Epithelial cell of esophagus (primary cell): ENCODE data around the gene OR52A5.

Source experiments
- DNase-seq: peaks from one replicate; pipeline ENCODE4 v3.0.0; 2010; ENCODE audit warnings: low read depth
- H3K4me3 ChIP-seq: 2 replicates; pipeline ENCODE4 v1.5.1; 2011; ENCODE audit warnings: mild to moderate bottlenecking, low read length, control low read depth
- TF ChIP-seq, protein P1 (sequence below): IDR thresholded peaks from 2 replicates; pipeline ENCODE4 v1.5.1; 2011; ENCODE audit warnings: low read depth, mild to moderate bottlenecking, low read length, control low read depth, inconsistent platforms; ENCODE audit not compliant: insufficient read depth; ENCODE audit errors: missing control alignments

The OR52A5 gene

DNA sequence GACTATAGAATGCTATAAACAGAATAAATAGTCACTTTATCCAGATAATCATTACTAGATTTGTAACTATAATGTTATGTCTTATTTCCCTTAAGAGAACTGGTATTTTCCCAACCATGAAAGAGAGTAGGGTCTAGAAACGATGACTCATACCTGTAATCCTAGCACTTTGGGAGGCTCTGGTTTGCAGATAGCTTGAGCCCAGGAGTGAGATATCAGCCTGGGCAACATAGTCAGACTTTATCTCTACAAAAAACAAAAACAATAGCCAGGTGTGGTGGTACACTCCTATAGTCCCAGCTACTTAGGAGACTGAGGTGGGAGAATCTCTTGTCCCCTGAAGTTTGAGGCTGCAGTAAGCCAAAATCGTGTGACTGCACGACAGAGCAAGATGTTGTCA, 30.9 kb downstream of the OR52A5 start:
- no peak overlapping the region for H3K4me3 ChIP-seq
- TF ChIP-seq, protein P1, sequence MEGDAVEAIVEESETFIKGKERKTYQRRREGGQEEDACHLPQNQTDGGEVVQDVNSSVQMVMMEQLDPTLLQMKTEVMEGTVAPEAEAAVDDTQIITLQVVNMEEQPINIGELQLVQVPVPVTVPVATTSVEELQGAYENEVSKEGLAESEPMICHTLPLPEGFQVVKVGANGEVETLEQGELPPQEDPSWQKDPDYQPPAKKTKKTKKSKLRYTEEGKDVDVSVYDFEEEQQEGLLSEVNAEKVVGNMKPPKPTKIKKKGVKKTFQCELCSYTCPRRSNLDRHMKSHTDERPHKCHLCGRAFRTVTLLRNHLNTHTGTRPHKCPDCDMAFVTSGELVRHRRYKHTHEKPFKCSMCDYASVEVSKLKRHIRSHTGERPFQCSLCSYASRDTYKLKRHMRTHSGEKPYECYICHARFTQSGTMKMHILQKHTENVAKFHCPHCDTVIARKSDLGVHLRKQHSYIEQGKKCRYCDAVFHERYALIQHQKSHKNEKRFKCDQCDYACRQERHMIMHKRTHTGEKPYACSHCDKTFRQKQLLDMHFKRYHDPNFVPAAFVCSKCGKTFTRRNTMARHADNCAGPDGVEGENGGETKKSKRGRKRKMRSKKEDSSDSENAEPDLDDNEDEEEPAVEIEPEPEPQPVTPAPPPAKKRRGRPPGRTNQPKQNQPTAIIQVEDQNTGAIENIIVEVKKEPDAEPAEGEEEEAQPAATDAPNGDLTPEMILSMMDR: no peak
- no peak for DNase-seq

DNA sequence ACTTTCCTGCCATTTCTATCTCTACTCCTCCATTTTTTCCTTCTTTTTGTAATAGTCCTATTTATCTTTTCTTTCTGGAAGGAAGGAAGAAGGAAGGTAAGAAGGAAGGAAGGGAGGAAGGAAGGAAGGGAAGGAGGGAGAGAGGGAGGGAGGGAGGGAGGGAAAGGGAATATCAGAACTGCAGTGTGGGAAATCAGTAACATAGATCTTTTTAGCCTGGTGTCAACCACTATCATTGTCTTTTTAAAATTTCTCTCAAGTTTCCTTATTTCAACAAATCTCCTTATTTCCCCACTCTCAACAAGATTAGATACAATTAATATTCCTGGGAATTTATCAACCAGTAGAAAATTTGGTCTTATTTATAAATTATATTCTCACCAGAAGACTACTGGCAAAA, 35.1 kb downstream of the OR52A5 start:
- TF ChIP-seq, protein P1: no peak
- H3K4me3 ChIP-seq: no peak overlapping the region
- DNase-seq: no peak

DNA sequence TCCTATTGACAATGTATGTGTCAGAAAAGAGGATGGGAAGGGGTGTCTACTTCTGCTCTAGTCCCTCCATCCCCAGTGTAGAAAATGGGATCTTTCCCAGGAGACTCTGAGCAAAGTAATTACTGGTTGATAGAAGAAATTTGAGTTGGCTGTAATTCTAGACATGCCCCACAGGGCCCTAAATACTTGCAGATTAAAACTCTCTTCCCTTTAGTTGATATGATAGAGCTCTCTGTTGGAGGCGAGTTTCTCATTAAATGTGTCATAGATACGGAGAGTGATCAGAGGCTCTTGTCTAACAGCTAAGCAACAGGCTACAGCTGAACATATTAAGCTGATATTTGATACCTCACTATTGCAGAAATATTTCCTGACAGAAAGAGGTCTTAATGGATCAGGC, 35.9 kb downstream of the OR52A5 start:
- no peak overlapping the region for H3K4me3 ChIP-seq
- TF ChIP-seq, protein P1: no peak
- DNase-seq: no peak

DNA sequence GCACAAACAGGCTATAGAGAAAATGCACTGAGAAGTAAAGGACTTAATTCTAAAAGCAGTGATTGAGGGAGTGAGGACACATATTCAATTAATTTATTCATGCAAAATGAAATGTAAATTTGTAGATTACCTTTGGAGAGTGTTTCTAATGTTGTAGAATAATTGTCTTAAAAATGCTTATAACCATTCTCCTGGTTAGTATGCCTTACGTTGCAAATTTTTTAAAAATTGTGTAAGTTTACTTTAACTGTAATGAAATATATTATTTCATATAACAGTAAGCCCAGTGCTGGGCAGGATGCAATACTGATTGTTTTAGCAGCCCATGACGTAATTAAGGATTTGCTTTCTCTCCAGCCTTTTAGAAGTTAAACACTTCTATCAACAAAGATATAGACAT, 42.1 kb downstream of the OR52A5 start:
- no peak for DNase-seq
- H3K4me3 ChIP-seq: no peak overlapping the region
- TF ChIP-seq, protein P1: no peak

DNA sequence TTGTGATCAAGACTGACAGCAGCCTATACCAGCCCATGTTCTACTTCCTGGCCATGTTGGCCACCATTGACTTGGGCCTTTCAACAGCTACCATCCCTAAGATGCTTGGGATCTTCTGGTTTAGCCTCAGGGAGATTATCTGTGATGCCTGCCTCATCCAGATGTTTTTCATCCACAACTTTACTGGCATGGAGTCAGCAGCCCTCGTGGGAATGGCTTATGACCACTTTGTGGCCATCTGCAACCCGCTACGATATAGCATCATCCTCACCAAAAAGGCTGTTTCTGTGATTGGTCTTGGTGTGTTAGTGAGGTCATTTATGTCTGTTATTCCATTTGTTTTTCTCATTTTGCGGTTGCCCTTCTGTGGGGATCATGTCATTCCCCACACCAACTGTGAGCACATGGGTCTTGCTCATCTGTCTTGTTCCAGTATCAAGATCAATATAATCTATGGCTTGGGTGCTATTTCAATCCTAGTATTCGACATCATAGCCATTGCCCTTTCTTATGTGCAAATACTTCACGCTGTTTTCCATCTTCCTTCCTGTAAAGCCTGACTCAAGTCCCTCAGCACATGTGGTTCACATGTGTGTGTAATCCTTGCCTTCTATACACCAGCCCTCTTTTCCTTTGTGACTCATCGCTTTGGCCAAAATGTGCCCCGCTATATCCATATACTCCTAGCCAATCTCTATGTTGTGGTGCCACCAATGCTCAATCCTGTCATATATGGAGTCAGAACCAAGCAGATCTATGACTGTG, 45.2 kb downstream of the OR52A5 start:
- TF ChIP-seq, protein P1: no peak
- no peak for DNase-seq
- no peak overlapping the region for H3K4me3 ChIP-seq

DNA sequence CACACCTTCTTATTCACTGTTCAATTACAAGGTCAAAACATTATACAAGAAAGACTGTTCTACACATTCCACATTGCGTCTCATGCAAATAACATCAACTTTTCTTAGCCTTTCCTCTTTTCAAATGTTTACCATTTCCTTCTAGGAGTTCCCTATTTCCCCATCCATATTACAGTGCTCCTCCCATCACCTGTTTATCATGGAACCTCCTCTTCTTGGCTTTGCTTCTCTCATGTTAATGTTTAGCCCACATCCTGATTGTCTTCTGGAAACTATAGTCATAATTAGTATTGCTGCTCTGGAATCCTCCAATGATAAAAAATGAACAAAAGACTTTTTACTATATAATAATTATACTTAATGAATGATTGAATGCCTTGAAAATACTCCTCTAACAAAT, 47.5 kb downstream of the OR52A5 start:
- DNase-seq: no peak
- TF ChIP-seq, protein P1: no peak

DNA sequence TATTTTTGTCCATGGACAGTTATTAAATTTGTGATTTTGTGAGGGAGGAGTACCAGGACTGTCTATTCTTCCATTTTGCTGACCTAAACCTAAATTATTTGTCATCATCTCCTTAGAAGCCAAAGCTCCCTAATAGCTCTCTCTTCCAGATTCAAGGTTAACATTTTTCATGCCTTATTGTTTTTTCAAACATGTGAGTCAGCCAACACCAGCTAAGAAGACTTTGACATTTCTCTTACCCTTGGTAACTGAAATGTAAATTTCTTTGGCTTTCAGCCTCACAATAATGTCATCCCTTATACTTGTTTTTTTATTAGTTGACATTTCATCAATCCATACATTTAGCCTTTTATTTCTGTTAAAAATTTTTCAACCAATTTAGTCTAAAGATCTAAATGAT, 49.6 kb downstream of the OR52A5 start:
- no peak overlapping the region for H3K4me3 ChIP-seq
- TF ChIP-seq, protein P1: no peak
- no peak for DNase-seq

More for the DNA sequence above, 47.5 kb downstream of the OR52A5 start:
- H3K4me3 ChIP-seq: no peak overlapping the region
